ENCODE data around the gene TNNI2. TPM values are rescaled to one million over a fixed set of nuclear protein-coding genes. Genes with fewer than 3 reads are reported as not detected.

TNNI2 gene
- total RNA-seq, 2 donors from 2014 or later = not detected

DNA sequence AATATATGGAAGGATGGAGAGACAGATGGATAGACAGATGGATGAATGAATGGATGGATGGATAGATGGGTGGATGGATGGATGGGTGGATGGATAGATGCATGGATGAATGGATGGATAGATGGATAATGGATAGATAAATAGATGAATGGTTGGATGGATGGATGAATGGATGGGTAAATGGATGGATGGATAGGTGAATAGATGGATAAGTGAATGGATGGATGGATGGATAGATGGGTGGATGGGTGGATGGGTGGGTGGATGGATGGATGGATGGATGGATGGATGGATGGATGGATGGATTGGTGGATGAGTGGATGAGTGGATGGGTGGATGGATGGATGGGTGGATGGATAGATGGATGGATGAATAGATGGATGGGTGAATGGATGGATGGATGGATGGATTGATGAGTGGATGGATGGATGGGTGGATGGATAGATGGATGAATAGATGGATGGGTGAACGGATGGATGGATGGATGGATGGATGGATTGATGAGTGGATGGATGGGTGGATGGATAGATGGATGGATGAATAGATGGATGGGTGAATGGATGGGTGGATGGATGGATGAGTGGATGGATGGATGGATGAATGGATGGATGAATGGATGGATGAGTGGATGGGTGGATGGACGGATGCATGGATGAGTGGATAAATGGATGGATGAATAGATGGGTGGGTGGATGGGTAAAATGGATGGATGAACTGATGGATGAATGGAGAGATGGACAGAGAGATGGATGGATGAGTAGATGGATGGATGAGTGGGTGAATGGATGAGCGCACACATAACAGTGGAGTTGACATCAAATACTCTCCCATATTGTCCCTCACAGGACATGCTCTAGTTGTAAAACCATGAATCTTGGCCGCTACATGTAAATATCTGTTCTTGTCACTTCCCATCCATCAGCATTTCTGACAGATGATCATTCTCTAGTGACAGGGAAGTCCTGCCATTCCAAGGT, 22.9 kb downstream of the TNNI2 start:
- Mint-ChIP-seq H3K27ac (no peak overlapping the region), H3K36me3 (no peaks in the 10 kb centered on the region), H3K9me3 (no peaks in the 10 kb centered on the region)
- no peak for ATAC-seq
- no peak for DNase-seq (ENCODE audit: low spot score in 2 of 2)

DNA sequence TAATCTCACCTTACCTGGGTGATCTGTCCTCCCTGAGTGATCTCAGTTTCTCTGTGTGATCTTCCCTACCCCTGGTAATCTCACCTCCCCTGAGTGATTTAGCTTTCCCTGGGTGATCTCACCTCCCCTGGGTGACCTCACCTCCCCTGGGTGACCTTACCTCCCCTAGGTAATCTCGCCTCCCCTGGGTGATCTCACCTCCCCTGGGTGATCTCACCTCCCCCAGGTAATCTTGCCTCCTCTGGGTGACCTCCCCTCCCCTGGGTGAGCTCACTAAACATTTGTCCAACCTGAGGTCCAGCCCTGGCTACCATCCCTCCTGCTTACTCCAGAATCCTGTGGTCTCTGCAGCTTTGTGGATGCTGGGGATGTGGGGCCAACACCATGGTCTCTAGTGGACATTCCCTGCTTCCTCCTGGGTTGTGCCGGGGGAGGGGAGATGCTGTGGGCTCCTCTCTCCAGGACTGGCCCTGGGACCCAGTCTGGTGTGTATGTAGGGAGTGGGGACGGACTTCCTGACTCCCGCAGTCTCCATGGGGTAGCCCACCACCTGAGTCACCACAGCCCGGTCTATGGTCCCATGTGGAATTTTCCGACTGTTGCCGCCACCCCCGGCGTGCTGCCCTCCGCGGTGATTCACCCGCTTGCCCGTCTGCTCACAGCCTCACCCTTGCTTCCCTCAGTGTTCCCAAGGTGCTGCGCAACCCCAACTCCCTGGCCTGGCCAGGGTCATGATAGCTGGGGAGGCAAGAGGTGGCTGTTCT, 24.0 kb downstream of the TNNI2 start:
- peak overlapping the region in 1 of 2 donors; percentile 37 for H3K27ac Mint-ChIP-seq
- DNase-seq (ENCODE audit: low spot score in 2 of 2) = no peak
- H3K36me3 Mint-ChIP-seq = no peaks in the 10 kb centered on the region
- H3K9me3 Mint-ChIP-seq = no peaks in the 10 kb centered on the region
- peak in 1 of 2 donors; percentile 20 for ATAC-seq

DNA sequence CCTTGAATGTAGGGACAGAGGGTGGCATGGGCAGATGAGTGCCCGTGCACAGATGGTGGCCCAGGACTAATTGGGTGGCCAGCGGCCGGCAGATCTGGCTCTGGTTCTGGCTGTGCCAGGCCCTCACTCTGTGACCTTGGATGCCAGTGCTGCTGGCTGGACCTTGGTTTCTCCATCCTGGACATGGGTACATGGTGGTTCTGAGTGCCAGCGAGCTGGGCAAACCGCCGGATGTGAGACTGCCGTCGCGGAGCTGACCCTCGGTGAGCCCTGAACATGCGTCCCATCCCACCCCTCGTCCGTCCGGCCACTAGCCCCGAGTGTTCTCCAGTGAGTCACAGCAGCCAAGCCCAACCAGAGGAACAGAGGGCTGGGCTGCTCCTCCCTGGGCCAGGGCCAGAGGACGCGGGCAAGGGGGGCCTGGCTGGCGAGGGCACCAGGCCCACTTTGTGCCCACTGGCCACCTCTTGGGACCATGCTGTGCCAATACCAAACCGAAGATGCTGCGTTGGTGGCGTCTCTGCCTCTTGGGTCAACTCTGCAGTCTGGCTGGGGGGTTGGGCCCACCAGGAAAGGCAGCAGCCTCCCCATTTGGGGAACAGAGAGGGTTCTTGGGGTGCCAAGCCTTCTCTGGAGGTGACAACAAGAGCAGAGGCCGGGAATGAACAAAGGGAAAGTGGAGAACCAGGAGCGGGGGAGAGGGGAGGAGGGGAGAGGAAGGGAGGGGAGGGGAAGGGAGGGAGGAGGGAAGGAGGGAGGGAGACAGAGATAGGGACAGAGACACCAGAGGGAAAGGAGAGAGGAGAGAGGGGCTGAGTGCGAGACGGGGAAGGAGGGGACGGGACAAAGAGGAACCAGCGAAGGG, 24.8 kb downstream of the TNNI2 start:
- no peak for ATAC-seq
- DNase-seq (ENCODE audit: low spot score in 2 of 2) = no peak
- H3K36me3 Mint-ChIP-seq = no peaks in the 10 kb centered on the region

DNA sequence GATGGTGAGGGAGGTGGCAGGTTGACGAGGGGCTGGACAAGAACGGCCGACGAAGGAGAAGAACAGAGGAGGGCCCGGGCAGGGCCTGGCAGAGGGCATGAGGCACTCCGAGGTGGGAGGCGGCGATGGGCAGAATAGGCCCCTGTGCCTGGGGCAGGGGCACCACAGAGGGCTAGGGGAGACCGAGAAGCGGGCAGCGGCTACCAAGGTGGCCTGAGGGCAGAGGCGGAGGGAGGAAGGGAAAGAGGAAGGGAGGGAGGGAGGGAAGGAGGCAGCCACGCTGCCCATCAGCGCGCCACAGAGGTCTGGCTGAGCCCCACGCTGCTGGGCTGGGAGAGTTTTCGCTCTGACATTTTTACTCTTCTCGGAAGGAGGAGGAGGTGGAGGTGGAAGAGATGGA, 25.4 kb downstream of the TNNI2 start:
- no peak for DNase-seq (ENCODE audit: low spot score in 2 of 2)
- ATAC-seq = no peak
- Mint-ChIP-seq H3K36me3 (no peaks in the 10 kb centered on the region), H3K9me3 (no peaks in the 10 kb centered on the region), H3K27ac (no peak overlapping the region)

More for the DNA sequence above, 24.8 kb downstream of the TNNI2 start:
- H3K27ac Mint-ChIP-seq = peak overlapping the region in 1 of 2 donors; percentile 37
- H3K9me3 Mint-ChIP-seq = no peaks in the 10 kb centered on the region

DNA sequence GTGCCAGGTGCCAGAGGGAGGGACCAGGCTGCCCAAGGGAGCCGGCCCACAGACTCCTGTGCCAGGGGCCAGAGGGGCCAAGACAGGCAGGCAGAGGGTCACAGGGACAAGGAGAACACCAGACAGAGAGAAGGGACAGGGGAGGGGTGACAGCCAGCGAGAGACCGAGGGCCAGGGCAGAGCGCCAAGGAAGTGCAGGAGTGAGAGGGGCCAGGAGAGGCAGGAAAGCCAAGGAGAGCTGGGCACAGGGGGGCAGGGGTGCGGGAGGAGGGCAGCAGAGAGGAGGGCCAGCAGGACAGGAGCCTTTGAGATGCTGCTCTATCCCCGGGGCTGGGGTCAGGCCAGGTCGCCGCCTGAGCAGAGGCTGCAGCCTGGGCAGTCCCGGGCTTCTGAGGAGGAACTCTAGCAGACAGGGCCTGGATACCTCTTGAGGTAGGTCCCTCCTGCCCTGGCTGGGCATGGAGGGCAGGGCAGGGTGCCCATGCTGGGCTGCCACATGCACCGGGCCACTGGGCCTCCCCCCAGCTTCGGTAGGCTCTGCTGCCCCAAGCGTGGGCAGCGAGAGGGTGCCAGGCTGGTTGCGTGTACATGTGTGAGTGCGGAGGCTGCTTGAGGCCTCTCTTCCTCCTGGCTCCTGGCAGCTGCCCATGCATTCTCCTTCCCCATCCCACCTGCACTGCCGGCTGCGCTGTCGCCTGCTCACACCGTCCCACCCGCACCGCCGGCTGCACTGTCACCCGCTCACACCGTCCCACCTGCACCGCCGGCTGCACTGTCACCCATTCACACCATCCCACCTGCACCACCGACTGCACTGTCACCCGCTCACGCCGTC, 26.3 kb downstream of the TNNI2 start:
- no peaks in the 10 kb centered on the region for H3K9me3 Mint-ChIP-seq
- ATAC-seq = peak in 1 of 2 donors; percentile 23
- no peak for DNase-seq (ENCODE audit: low spot score in 2 of 2)
- no peaks in the 10 kb centered on the region for H3K36me3 Mint-ChIP-seq
- H3K27ac Mint-ChIP-seq = peak overlapping the region in 1 of 2 donors; percentile 57

GRCh38 chr11:1866226-1866625, 27.4 kb downstream of the TNNI2 start:
- Mint-ChIP-seq H3K36me3 (no peaks in the 10 kb centered on the region), H3K9me3 (no peaks in the 10 kb centered on the region), H3K27ac (no peak overlapping the region)
- no peak for ATAC-seq
- DNase-seq (ENCODE audit: low spot score in 2 of 2) = no peak

DNA sequence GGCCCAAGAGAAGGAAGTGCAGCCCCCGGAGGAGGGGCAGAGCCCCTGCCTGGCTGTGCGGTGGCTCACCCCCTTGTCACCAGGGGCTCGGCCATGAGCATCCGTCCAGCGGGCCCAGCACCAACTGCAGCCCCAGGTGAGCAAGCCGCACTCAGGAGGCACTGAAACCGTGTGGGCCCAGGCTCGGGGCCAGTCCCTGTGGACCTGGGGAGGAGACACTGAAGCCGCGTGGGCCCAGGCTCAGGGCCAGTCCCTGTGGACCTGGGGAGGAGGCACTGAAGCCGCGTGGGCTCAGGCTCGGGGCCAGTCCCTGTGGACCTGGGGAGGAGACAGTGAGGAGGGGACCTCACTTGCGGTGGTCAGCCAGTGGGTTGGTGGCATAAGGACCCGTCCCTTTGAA, 28.0 kb downstream of the TNNI2 start:
- DNase-seq (ENCODE audit: low spot score in 2 of 2) = no peak
- ATAC-seq = no peak

DNA sequence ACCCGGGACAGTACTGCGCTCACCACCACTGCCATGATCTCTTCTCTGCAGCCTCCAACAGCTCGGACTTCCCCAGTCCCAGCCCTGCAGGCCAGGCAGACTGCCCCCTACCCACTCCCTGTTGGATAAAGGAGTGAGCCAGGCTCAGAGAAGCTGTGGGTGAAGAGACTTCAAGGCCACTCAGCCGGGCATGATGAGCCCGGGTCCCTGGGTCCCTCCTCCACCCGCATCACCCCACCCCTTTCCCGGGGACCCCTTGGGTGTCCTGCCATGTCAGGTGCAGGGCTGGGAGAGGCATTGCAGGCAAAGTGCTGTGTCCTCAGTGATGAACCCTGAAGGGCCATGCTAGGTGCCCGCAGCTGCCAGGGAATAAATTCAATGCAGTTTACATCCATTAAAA, 28.6 kb downstream of the TNNI2 start:
- H3K27ac Mint-ChIP-seq = no peak overlapping the region
- DNase-seq (ENCODE audit: low spot score in 2 of 2) = no peak
- no peak for ATAC-seq
- H3K9me3 Mint-ChIP-seq = no peaks in the 10 kb centered on the region
- H3K36me3 Mint-ChIP-seq = no peaks in the 10 kb centered on the region

More for the DNA sequence above, 28.0 kb downstream of the TNNI2 start:
- H3K27ac Mint-ChIP-seq = no peak overlapping the region
- H3K36me3 Mint-ChIP-seq = no peaks in the 10 kb centered on the region
- H3K9me3 Mint-ChIP-seq = no peaks in the 10 kb centered on the region

DNA sequence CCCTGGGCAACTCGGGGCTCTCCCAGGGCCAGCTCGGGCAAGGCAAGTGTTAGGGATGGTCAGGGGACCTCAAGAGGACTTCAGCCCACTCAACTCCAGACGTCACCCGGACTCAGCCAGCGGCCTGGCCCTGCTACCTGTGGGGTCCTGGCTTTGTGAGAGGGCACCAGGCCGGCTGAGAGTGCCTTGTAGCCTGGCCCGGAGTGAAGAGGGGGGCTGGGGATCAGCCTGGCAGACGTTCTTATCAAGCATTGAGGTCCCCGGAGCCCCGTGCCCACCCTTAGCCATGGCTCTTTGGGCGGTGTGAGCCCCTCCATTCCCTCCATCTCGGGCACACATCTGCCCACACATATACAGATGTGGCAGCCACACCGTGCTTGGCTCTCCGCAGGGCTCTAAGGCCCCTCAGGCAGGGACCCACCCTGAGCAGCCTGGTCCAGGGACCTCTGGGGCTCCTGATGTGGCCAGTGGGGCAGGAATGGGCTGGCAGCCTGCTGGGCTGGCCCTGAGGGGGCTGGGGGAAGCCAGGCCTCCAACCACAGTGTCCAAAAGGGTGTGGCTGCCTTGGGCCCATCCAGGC, 29.4 kb downstream of the TNNI2 start:
- DNase-seq (ENCODE audit: low spot score in 2 of 2) (no peak), ATAC-seq (no peak)
- Mint-ChIP-seq H3K9me3 (no peaks in the 10 kb centered on the region), H3K36me3 (no peaks in the 10 kb centered on the region), H3K27ac (no peak overlapping the region)

GRCh38 chr11:1868636-1869291, 30.0 kb downstream of the TNNI2 start:
- Mint-ChIP-seq H3K27ac (no peak overlapping the region), H3K36me3 (no peaks in the 10 kb centered on the region), H3K9me3 (no peaks in the 10 kb centered on the region)
- DNase-seq (ENCODE audit: low spot score in 2 of 2) = no peak
- no peak for ATAC-seq

GRCh38 chr11:1869427-1870325, 30.9 kb downstream of the TNNI2 start:
- Mint-ChIP-seq H3K27ac (peak overlapping the region; percentile 16 to 29), H3K36me3 (no peaks in the 10 kb centered on the region), H3K9me3 (no peaks in the 10 kb centered on the region)
- DNase-seq (ENCODE audit: low spot score in 2 of 2) = no peak
- ATAC-seq = no peak

DNA sequence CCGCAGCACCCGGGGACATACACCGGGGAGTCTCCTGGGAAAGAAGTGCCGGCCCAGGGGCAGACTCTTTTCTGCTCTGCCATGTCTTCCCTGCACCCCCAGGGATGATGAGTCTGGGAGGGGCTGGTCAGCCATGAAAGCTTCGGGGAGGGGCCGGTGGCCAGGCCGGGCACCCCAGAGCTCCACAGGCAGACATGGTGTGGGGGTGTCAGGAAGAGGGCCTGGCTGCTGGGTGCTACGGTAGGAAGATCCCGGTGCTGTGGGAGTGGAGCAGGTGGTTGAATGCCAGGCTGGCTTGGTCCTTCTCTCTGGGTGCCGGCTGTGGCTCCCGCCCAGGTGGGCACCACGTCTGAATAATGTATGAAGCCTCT, 31.5 kb downstream of the TNNI2 start:
- H3K9me3 Mint-ChIP-seq = no peaks in the 10 kb centered on the region
- peak overlapping the region; percentile 16 to 29 for H3K27ac Mint-ChIP-seq
- no peaks in the 10 kb centered on the region for H3K36me3 Mint-ChIP-seq
- no peak for DNase-seq (ENCODE audit: low spot score in 2 of 2)
- ATAC-seq = no peak

DNA sequence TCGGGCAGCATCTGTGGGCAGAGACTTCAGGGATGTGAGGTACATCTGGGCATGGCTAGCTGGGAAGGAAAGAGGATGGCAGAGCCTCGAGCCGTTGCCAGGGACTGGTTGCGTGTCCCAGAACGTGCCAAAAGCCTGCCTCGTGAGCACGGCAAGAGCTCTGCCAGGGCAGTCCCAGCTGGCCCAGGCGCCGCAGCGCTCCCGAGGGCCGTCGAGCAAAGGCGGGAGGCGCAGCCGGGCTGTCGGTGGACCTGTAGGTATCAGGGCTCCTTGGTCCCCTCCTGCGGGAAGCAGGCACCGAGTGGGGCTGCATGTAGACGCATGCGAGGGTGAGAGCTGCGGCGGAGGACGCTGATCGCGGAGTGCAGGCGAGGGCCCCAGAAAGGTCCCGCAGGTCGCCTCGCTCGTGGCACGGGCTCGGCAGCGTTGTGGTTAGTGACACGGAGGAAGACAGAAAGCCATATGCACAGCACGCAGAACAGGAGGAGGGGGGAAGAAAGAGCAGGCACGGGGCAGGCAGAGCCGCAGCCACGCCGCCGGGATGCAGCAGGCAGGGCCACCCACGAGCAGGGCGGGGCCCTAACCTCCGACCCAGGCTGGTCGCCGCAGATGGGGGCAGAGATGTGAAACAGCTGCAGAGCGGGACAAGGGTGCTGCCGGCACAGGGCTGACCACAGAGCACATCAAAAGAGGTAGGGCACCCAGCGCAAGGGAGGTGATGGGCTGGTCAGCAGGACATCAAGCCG, 32.1 kb downstream of the TNNI2 start:
- no peaks in the 10 kb centered on the region for H3K36me3 Mint-ChIP-seq
- H3K27ac Mint-ChIP-seq = peak overlapping the region; percentile 16 to 29
- ATAC-seq (peak; percentile 37 to 69), DNase-seq (ENCODE audit: low spot score in 2 of 2) (no peak)
- H3K9me3 Mint-ChIP-seq = no peaks in the 10 kb centered on the region

DNA sequence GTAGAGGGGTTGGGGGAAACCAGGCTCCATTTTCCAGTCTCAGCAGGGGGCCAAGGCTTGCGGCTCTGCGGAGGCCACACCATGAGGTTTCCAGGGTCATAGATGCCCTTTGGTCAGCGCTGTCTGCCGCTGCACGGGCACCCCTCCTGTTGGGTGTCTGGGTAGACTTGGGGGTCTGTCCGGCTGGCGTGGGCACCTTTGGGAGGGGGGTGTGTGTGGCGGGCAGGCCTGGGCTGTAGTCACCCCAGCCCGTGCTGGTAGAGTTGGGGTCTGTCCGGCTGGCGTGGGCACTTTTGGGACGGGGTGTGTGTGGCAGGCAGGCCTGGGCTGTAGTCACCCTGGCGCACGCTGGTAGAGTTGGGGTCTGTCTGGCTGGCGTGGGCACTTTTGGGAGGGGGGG, 32.8 kb downstream of the TNNI2 start:
- ATAC-seq = no peak
- Mint-ChIP-seq H3K36me3 (no peaks in the 10 kb centered on the region), H3K9me3 (no peaks in the 10 kb centered on the region), H3K27ac (peak overlapping the region in 1 of 2 donors; percentile 63)
- no peak for DNase-seq (ENCODE audit: low spot score in 2 of 2)
